Measurements from ENCODE around the gene MTFR2.

The MTFR2 gene

GRCh38 chr6:136249811-136250685 is at the start of gene MTFR2:
Gene MTFR2, minus strand, starts transcription at chr6:136250311. Its CDS starts 1,212 bp downstream, at chr6:136249099.
- DNase-seq (ENCODE audit: low read depth) = peak; percentile 99

- no peak for DNase-seq (ENCODE audit: low read depth)
Measured at GRCh38 chr6:136294621-136295020, 44.5 kb upstream of the MTFR2 start.

- peak; percentile 86 for DNase-seq (ENCODE audit: low read depth)
Measured at GRCh38 chr6:136290410-136291010, 40.4 kb upstream of the MTFR2 start.

GRCh38 chr6:136289579-136290409 is 39.7 kb upstream of the MTFR2 start, which contains the start of gene BCLAF1:
Gene BCLAF1, minus strand, starts transcription at chr6:136289846. Its CDS starts 9,980 bp downstream, at chr6:136279866.
- DNase-seq (ENCODE audit: low read depth) = peak; percentile 98

GRCh38 chr6:136289327-136289578 is 39.1 kb upstream of the MTFR2 start:
- DNase-seq (ENCODE audit: low read depth) = peak; percentile 82

- peak; percentile 97 for DNase-seq (ENCODE audit: low read depth)
Measured at GRCh38 chr6:136288566-136289326, 38.6 kb upstream of the MTFR2 start.

GRCh38 chr6:136284909-136285308 is 34.8 kb upstream of the MTFR2 start:
- peak; percentile 72 for DNase-seq (ENCODE audit: low read depth)

GRCh38 chr6:136282906-136283305 is 32.8 kb upstream of the MTFR2 start:
- DNase-seq (ENCODE audit: low read depth) = no peak

GRCh38 chr6:136280032-136280609 is 30.0 kb upstream of the MTFR2 start:
- DNase-seq (ENCODE audit: low read depth) = no peak

- peak; percentile 40 for DNase-seq (ENCODE audit: low read depth)
Measured at GRCh38 chr6:136274062-136274461, 24.0 kb upstream of the MTFR2 start.

- DNase-seq (ENCODE audit: low read depth) = no peak
Measured at GRCh38 chr6:136265101-136265500, 15.0 kb upstream of the MTFR2 start.

- DNase-seq (ENCODE audit: low read depth) = no peak
Measured at GRCh38 chr6:136262940-136263339, 12.8 kb upstream of the MTFR2 start.

GRCh38 chr6:136254851-136255466 is 4.8 kb upstream of the MTFR2 start:
- DNase-seq (ENCODE audit: low read depth) = no peak

GRCh38 chr6:136253734-136254133 is 3.6 kb upstream of the MTFR2 start:
- DNase-seq (ENCODE audit: low read depth) = no peak

GRCh38 chr6:136252441-136252840 is 2.3 kb upstream of the MTFR2 start:
- DNase-seq (ENCODE audit: low read depth) = no peak

- no peak for DNase-seq (ENCODE audit: low read depth)
Measured at GRCh38 chr6:136251394-136251793, 1.3 kb upstream of the MTFR2 start.

- DNase-seq (ENCODE audit: low read depth) = no peak
Measured at GRCh38 chr6:136250686-136251008, 536 bp upstream of the MTFR2 start.

- DNase-seq (ENCODE audit: low read depth) = no peak
Measured at GRCh38 chr6:136249336-136249735, 775 bp downstream of the MTFR2 start.

- DNase-seq (ENCODE audit: low read depth) = peak; percentile 78
Measured at GRCh38 chr6:136244061-136244616, 6.0 kb downstream of the MTFR2 start.

GRCh38 chr6:136236466-136237293 is 13.4 kb downstream of the MTFR2 start:
- DNase-seq (ENCODE audit: low read depth) = peak; percentile 55

Measured in amniotic epithelial cell (primary cell).